NCI-H187 (cell line): ENCODE measurements around the gene ZNF746.
A peak's percentile ranks its signal among the peaks of the same experiment; 100 is the strongest.
"Not testable (repeated sequence)": the region's sequence is repeated elsewhere in the genome, so short reads cannot be mapped to it uniquely, and the experiment has no call there.

Experiments used
- DNase-seq, 2 experiments: peaks; one replicate each; lab custom pipeline; 2025; lab: John Stamatoyannopoulos, UW

ZNF746 gene

DNA sequence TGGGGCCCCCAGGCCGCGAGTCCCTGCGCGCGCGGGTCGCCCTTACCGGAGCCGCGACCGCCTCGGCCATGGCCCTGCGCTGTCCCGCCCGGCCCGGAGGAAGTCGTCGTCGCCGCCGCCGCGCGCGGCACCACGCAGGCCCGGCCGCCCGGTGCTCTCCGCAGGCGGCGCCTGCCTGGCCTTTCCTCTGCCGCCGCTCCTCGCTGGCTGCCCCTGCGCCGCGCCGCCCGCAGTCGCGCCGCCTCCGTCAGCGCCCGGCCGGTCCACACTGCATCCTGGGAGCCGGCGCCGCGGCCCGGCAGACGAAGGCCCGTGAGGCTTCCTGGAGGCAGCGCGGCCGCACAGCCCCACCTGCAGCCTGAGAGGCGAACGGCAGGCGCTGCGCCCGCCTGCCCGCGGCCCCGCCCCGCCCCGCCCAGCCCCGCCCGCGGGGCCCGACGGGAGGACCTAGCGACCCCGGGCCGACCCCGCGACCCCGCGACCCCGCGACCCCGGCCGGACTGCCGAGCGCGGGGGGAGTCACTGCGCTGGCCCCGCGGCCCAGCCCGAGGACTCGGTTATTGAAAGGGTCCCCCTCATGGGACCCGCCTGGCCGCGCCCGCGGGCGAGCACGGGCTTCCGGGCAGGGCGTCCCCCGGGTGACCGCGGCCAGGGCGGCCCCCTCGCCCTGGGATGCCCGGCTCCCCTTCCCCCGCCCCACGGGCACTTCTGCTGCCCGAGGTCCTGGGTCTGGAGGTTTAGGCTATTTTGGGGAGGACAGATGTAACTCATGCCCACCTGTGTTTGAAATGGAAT lies at the start of gene ZNF746:
Gene ZNF746, minus strand, starts transcription at position 343 of the 795 bp plus-strand sequence. Its CDS starts 273 bp downstream, at position 70.
- peak; percentile 49 to 67 for DNase-seq

DNA sequence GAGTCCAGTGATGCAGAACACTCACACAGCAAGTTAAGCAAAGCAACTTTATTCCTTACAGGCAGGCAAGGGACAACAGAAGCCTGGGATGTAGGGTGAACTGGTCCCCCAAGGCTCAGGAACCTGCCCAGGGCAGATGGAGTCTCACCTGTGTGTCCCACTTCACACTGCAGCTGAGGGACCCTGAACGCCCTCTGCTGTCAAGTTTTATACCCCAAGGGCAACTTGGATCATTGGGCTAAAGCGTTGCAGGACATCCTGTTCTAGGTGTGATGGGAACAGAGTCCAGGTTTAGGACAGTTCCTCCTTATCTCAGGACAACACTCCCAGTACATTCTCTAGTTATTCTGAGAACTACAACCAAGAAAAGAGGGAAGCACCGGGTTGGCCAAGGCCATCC lies 49.5 kb upstream of the ZNF746 start:
- DNase-seq = no peak

DNA sequence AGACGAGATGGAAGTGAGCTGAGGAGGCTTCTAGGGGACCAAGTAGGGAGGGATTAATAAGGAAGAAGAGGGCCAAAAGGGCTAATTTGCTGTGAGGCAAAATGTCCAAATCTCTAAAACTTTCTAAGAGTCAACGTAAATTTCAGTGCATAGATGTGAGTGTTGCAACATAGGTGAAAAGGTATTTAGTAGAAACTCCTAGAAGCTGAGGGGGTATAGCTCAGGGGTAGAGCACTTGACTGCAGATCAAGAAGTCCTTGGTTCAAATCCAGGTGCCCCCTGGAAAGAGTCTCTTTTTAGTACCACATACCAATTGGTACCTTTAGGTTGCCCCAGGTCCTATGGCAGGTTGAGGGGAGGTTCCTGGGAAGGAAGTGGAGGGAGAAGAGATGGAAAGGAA lies 48.7 kb upstream of the ZNF746 start:
- DNase-seq = no peak

DNA sequence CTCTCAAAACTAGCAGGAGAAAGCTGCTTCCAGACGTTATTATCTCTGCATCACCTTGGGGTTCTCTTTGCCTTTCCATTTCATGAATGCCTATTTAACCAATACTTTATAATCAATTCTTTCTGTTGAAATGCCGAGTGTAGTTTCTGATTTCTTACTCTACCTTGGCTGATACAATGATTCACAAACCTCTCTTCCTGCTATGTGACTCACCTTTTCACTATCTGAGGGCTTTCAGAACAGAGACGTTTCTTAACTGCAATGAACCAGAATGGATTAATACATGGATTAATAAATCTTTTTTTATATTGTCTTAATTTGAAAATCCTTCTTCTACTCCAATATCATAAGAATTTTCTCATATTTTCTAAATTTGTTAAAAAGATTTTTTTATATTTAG lies 46.4 kb upstream of the ZNF746 start:
- DNase-seq = no peak

DNA sequence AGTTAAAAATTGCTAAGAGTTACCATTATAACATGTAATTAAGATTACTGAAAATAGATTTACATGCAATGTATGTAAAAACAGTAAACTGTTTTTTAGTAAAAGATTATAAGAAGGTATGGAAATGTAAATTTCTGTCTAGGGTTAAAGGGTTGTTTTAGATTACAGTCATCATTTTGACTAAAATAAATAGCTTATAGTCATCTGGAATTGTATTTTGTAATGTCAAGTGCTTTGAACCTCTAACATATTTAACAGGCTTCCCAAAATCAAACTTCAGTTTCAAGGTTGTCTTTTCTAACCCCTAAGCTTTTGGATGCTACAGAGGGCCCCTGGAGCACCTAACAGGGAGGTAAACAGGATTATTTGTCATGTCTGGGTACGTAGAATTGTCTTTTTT lies 35.0 kb upstream of the ZNF746 start:
- no peak for DNase-seq

DNA sequence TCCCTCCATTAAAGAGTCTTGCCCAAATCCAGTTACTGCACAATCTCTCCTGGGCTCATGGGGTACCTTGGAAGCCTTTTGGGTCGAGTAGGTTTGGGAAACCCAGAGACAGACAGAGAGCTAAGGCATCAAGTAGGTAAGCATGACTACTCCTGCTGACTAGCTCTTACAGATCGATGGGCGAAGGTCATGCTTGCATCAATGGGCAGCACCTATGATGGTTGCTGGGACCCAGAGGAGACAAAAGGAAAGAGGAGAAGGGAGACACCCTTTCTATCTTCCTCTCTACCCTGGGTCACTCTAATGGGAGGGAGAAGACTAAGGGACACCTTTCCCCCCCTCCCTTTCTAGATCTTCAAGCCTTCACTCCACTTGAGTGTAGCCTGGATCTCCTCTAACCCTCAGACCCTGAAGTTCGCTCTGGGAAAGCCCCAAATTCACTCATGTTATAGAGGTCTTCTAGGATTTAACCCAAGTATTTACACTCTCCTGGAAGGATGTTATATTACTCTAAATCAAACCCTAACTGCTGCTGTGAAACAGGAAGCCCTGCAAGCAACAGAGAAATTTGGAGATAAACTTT lies 31.6 kb upstream of the ZNF746 start:
- DNase-seq = no peak

DNA sequence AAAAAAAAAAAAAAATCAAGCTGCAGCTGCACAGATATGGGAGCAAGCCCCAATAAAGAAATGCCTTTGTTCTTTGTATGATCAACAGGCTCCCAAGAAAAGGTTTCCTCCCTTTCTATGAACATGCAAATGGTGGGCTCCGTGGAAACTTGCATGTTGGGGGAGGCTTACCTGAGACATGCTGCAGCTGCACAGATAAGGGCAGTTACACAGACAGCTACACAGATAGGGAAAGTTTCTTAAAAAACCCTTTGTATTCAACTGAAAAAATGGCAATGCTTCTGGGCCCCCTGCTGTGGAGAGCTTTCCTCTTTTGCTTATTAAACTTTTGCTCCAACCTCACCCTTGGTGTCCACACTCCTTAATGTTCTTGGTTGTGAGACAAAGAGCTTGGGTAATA lies 29.8 kb upstream of the ZNF746 start:
- DNase-seq = no peak

DNA sequence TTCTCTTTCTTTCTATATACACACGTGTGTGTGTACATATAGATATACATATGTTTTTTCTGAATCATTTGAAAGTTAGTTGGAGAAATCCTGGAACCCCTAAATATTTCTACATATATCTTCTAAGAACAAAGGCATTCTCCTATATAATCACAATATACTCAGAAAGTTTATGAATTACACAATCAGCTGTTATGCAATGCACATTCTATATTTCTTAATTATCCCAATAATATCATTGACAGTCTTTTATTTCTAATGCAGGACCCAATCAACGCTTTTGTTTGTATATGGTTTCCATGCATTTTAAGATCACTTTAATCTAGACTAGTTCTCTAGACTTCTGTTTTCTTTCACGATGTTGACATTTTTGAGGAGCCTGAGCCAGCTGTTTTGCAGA lies 27.7 kb upstream of the ZNF746 start:
- DNase-seq = no peak

DNA sequence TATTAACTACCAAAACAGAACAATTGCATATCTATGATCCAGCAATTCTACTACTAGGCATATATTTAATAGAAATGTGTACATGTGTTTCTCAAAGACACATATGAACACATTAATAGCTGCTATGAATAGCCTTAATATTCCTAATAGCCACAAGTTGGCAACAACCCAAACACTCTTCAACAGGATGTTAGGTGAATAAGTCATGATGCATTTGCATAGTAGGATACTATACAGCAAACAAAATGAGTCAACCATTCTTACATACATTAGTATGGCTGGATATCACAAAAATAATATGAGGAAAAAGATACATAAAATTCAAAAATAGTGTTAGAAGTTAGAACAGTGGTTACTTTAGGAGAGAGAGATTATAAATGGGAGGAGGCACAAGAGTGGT lies 26.8 kb upstream of the ZNF746 start:
- no peak for DNase-seq

DNA sequence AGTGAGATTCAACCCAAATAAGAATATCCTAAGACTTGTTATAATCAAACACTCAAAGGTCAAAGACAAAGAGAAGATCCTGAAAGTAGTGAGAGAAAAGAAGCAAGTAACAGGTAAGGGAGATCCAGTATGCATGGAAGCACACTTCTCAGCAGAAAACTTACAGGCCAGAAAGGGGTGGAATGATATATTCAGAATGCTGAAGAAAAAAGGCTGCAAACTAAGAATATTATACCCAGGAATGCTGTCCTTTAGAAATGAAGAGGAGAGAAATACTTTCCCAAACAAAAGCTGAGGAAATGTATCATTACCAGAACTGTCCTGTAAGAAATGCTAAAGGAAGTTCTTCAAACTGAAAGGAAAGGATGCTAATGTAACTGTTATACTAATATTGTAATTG lies 12.6 kb upstream of the ZNF746 start:
- DNase-seq = no peak

DNA sequence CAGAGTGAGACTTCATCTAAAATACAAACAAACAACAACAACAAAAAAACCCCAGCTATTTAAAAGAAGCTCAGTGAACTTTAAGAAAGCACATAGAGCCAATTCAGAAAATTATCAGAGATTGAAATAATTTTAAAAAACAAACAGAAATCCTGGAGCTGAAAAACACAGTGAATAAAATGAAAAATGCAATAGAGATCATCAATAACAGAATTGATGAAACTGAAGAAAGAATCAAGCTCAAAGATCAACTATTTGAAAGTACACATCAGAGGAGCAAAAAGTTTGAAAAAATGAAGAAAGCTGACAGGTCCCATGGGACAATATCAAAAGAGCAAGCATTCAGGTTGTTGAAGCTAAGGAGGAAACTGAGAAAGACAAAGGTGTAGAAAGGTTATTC lies 12.2 kb upstream of the ZNF746 start:
- DNase-seq = no peak

DNA sequence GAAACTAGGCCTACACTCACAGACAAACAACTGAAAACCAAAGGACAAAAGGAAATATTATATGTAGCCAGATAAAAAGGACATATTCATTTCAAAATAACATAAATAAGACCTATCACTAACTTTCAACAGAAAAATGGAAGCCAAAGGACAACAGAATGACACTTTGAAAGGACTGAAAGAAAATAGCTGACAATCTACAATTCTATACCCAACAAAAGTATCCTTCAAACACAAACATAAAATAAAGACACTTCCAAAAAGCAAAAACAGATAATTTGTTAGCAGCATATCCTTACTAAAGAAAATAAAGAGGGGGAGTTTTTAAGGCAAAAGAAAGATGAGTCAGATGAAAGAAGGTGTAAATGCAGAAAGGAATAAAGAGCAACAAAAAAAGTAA lies 7.9 kb upstream of the ZNF746 start:
- DNase-seq = no peak

DNA sequence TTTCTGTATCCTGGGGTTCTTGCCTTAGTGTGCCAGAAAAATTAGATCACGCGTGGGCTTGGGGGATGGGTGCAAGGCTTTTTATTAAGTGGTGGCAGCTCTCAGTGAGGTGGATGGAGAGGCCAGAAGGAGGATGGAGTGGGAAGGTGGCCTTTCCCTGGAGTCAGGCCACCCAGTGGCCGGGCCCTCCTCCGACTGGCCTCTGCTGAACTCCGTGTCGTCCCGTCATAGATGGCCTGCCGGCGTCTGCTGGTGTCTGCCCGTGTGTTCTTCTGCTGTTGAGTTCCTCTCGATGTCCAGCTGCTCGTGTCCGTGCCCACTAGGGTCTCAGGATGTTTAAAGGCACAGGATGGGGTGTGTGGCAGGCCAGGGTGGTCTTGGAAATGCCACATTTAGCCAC lies 4.0 kb upstream of the ZNF746 start:
- no peak for DNase-seq

DNA sequence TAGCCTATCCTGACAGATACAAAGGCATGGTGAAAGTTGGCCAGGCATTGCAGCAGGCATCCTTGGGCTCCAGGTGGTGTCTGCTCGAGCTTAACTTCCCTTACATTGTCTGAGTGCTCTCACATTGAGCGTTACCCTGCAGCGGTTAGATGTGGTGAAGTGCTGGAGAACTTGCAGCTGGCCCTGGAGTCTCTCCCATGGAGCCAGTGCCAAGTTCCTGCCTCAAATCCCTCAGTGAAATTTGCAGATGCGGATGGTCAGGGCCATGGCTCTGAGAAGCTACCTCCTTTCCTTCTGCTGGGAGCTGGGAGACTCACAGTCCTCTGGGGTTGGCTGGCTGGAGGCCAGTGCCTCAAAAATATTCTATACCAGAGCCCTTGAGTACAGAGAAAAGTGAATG lies 3.3 kb upstream of the ZNF746 start:
- no peak for DNase-seq

DNA sequence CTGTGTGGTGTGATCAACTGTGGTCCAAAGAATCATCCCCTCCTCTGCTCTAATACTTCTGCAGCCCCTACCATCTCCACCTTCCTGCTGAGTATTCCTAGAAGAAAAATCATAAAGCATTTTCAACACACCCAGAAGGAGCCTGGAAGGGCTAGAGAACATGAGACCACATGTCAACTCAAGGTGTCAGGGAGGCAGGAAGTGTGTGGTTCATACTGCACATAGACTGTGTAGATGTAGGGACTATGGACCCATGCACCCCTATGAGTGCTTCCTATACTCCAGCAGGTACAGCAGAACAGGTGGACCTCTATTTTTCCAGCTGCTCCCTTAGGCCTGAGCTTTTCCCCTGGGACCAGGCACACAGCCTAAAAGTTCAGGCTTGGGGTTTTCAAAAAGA lies 2.6 kb upstream of the ZNF746 start:
- DNase-seq = no peak

DNA sequence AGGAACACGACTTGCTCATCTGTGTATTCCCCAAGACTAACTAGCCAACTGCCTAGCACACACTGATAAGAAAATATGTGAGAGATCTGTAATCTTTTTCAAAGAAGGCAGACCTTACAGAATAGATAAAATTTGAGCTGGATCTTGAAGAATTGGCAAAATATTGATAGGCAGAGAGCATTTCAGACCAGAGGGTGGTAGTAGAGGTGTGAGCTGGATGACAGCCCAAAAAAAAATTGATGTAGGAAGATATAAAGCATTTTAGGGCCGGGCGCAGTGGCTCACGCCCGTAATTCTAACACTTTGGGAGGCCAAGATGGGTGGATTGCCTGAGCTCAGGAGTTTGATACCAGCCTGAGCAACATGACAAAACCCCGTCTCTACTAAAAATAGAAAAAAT lies 1.2 kb upstream of the ZNF746 start:
- DNase-seq = no peak

DNA sequence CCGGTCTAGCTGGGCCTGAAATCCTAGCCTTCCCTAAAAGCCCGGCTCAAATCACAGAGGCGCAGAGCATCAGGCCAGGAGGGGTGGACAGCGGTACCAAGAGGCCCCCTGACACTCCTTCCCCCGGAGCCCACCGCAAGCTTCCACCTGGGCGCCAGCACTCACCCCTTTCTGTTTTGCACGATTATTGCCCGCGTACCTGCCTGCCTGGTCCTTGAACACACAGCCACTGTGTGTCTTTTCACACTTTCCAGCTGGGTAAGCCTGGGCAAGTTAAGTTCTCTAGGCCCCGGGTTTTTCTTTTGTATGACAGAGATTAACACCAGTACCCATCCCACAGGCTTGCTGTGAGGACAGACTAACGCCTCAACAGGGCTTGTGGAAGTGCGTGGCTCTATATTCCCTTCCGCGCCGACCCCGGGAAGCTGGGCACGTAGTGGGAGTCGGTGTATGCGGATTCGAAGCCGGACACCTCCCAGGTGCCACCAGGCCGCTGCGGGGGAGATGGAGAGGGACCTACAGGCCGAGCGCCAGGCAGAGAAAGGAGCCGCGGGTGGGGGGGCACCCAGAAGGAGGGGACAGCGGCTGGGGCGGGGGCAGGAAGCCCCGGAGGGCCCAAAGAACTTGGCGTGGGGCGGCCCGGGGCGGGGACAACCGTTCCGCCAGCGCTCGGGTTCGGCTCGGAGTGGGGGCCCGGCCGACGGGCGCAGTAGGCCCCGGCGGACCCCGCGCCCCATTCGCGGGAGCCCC lies 792 bp downstream of the ZNF746 start:
- no peak for DNase-seq

DNA sequence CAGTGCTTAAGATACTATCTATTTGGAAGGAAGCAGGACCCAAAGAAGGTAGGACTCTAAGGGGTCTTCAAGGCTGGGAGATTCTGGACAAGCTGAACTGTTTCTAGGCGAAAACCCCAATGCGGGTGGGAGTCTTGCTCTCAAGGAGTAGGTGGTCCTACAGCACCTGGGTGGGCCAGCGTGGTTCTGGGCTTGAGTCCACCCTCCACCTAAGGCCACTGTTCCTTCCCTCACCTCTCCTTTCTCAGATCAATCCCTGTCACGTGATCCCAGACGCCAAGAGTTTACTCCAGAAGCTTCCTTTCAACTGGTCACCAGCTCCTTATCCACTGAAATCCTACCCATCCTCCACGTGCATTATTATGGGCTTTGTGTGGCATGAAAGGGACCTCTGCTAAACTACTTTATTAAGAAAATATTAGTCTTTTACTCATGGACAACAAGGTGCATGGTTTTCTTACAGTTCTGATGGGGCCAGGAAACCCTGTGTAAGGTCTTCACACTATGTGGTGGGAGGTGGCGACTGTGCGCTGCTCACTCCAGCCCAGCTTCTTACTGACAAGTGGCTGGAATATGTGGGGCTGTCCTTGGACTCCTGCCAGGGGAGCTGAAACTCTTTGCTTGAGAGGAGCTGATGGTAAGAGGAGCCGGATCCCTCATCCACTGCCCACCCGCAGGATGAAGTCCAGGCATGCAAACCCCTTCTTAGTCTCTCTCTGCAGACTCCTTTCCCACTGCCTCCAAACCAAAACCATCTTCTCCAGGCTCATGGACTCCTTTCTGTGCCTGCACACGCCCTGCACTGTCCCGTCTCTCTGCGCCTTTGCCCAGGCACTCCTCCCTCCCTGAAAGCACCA lies 1.6 kb downstream of the ZNF746 start:
- DNase-seq = no peak

DNA sequence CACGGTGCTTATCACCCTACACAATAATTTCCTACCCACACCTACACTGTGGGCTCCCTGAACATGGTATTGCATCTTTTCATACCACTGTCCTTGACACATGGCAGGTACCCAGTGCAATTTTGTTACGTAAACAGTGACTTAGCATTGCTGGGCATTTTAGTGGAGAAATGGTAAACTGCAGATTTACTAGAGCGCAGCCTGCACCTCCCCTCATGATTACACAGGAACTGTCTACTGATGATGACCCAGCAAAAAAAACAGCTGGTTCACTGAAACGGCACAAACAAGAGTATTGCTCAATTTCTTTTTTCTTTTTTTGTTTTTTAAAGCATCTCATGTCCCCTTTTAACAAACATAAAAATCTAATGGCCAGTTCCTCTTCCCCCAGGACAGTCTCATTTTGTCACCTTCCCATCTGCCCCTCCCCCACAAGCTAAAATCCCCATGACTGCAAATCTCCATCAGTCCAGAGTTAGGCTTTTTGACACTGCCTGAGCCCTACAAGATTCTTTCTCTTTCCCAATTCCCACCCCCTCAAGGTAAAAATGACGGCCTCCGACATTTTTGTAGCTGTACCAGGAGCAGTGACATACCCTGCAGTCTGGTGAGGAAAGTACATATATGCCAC lies 2.8 kb downstream of the ZNF746 start:
- DNase-seq = no peak

DNA sequence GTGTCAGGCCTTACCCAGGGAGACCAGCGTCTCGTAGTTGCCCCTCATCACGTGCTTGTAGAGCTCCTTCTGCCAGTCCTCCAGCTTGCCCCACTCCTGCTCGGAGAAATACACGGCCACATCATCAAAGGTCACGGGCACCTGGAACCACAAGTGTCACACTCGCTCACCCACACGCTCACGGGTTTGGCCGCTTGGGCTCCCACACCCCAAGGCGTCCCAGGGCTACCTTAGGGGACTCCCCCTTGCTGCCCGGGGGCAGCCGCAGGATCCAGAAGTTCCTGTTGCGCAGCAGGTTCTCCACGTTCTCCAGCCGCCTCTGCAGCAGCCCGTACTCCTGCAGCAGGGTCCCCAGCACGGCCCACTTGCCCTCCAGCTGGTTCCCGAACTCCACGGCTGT lies 3.6 kb downstream of the ZNF746 start:
- DNase-seq = not testable (repeated sequence)

DNA sequence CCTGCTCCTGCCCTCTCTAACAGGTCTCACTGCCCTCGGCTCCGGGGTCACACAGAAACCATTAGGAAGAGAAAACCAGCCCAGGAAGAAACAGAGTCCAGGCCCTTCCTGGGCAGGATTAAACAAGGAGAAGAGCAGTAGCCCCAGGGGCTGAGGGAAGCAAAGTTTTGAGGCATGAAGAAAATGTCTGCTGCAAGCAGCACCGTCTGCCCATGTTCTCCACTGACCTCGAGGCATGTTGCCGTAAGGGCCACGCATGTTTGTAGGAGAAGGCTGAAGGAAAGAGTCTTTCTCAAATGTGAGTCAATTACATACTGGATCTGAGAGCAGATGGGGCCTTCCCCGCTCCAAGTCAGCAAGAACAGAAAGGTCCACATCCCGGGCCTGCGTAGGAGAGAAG lies 4.2 kb downstream of the ZNF746 start:
- no peak for DNase-seq
